GM12873 (cell line): ENCODE results near the gene CDK2AP2.
A peak's percentile ranks its signal among the peaks of the same experiment; 100 is the strongest.

Experiments
- CTCF ChIP-seq: IDR thresholded peaks from 2 replicates; pipeline ENCODE4 v1.5.1; 2012; ENCODE audit warnings: low read depth, mild to moderate bottlenecking, moderate library complexity, low read length, control low read depth; ENCODE audit not compliant: insufficient read depth; ENCODE audit errors: missing control alignments

Gene CDK2AP2

GRCh38 chr11:67542971-67543370, 35.0 kb upstream of the CDK2AP2 start:
- TF ChIP-seq CTCF, result no peak

GRCh38 chr11:67542169-67542568, 34.2 kb upstream of the CDK2AP2 start:
- no peak for TF ChIP-seq CTCF

GRCh38 chr11:67541198-67541597, 33.2 kb upstream of the CDK2AP2 start:
- TF ChIP-seq CTCF, result peak; percentile 13

GRCh38 chr11:67539550-67539949, 31.6 kb upstream of the CDK2AP2 start:
- no peak for TF ChIP-seq CTCF

- no peak for TF ChIP-seq CTCF
Measured at GRCh38 chr11:67538823-67539505, 31.0 kb upstream of the CDK2AP2 start.

- TF ChIP-seq CTCF, result no peak
Measured at GRCh38 chr11:67538306-67538705, 30.3 kb upstream of the CDK2AP2 start.

- no peak for TF ChIP-seq CTCF
Measured at GRCh38 chr11:67535561-67535960, 27.6 kb upstream of the CDK2AP2 start.
